H1 (cell line): ENCODE data around the gene PROSER2. TPM values are rescaled to one million over a fixed set of nuclear protein-coding genes. Genes with fewer than 3 reads are reported as not detected.

Experiments used
- CTCF ChIA-PET: fragments of 300-600 bp; sonication (Branson Sonifier 250); formaldehyde crosslinking; loops from one replicate; lab custom pipeline; 2021; ENCODE audit not compliant: partially characterized antibody; lab: Charles Lee
- POLR2A ChIA-PET: fragments of 300-600 bp; sonication (Branson Sonifier 250); formaldehyde crosslinking; loops from one replicate; lab custom pipeline; 2021; ENCODE audit warnings: inconsistent platforms; ENCODE audit not compliant: partially characterized antibody; lab: Charles Lee
- DNase-seq, 2 experiments: peaks; one replicate each; pipeline versions ENCODE4 v3.0.0 to v3.0.0-alpha.2; 2010 to 2022; ENCODE audit warnings: low spot score in 2 of 2, low read depth in 1 of 2, mixed read lengths in 1 of 2
- FAIRE-seq: peaks from 2 replicates; lab custom pipeline; 2011; peaks lifted over from hg19 to GRCh38; lab: Jason Lieb, UNC
- H2AFZ ChIP-seq: 2 replicates; pipeline ENCODE4 v1.8.1; 2012; ENCODE audit warnings: low read length, inconsistent platforms
- H2AK5ac ChIP-seq: 2 replicates; pipeline ENCODE4 v1.6.1; 2013; ENCODE audit warnings: low read depth, low read length
- H2BK120ac ChIP-seq: replicated peaks from 2 replicates; pipeline ENCODE3; 2013; ENCODE audit warnings: low read depth, low read length, inconsistent platforms
- H2BK12ac ChIP-seq: 2 replicates; pipeline ENCODE4 v1.6.1; 2013; ENCODE audit warnings: low read depth, low read length
- H2BK15ac ChIP-seq: 2 replicates; pipeline ENCODE4 v1.6.1; 2013; ENCODE audit warnings: low read length
- H2BK20ac ChIP-seq: 2 replicates; pipeline ENCODE4 v1.6.1; 2013; ENCODE audit warnings: low read length
- H2BK5ac ChIP-seq: 2 replicates; pipeline ENCODE4 v1.6.1; 2013; ENCODE audit warnings: low read depth, low read length
- H3K14ac ChIP-seq: 2 replicates; pipeline ENCODE4 v1.6.1; 2013; ENCODE audit warnings: inconsistent platforms; ENCODE audit not compliant: insufficient read length
- H3K18ac ChIP-seq: 2 replicates; pipeline ENCODE4 v1.6.1; 2013; ENCODE audit warnings: low read length; ENCODE audit errors: extremely low read depth
- H3K23ac ChIP-seq: 2 replicates; pipeline ENCODE4 v1.6.1; 2013; ENCODE audit warnings: inconsistent platforms; ENCODE audit not compliant: insufficient read length
- H3K23me2 ChIP-seq: 2 replicates; pipeline ENCODE4 v1.6.1; 2013; ENCODE audit warnings: low read depth, low read length
- H3K27ac ChIP-seq: 2 replicates; pipeline ENCODE4 v1.6.1; 2011; ENCODE audit warnings: low read depth, low read length, inconsistent platforms
- H3K27me3 ChIP-seq, 4 experiments: replicated peaks in 1 of 4; 1 replicate in 1 of 4; 2 replicates in 3 of 4; pipeline versions ENCODE4 v1.6.1 to v1.8.1; 2011 to 2013; ENCODE audit warnings: low read length in 3 of 4, mild to moderate bottlenecking in 3 of 4, inconsistent platforms in 2 of 4, mixed read lengths in 2 of 4, moderate library complexity in 1 of 4; ENCODE audit not compliant: control insufficient read depth in 3 of 4, insufficient read depth in 3 of 4; ENCODE audit errors: extremely low read depth in 1 of 4
- H3K36me3 ChIP-seq, 4 experiments: 2 replicates each; pipeline versions ENCODE4 v1.6.1 to v1.8.1; 2011 to 2013; ENCODE audit warnings: mild to moderate bottlenecking in 4 of 4, low read length in 3 of 4, moderate library complexity in 2 of 4, control low read depth in 1 of 4, inconsistent platforms in 1 of 4; ENCODE audit not compliant: insufficient read depth in 4 of 4, control insufficient read depth in 2 of 4
- H3K4ac ChIP-seq: replicated peaks from 2 replicates; pipeline ENCODE3; 2013; ENCODE audit warnings: low read length, low read depth, mixed read lengths, inconsistent platforms; ENCODE audit not compliant: insufficient read length
- H3K4me1 ChIP-seq, 4 experiments: replicated peaks in 1 of 4; 1 replicate in 1 of 4; 2 replicates in 3 of 4; pipeline versions ENCODE4 v1.6.1 to v1.8.1; 2011 to 2013; ENCODE audit warnings: low read length in 3 of 4, inconsistent platforms in 2 of 4, mixed read lengths in 1 of 4; ENCODE audit not compliant: insufficient read depth in 4 of 4, control insufficient read depth in 3 of 4
- H3K4me2 ChIP-seq, 2 experiments: 2 replicates each; pipeline versions ENCODE4 v1.6.1 to v1.8.1; 2011 to 2013; ENCODE audit warnings: low read depth in 2 of 2, low read length in 2 of 2, control low read depth in 1 of 2, inconsistent platforms in 1 of 2, mild to moderate bottlenecking in 1 of 2; ENCODE audit not compliant: insufficient read depth in 1 of 2
- H3K4me3 ChIP-seq, 4 experiments: fragments of 200-600, 300-600 bp in 1 of 4; sonication (generic), shearing (Covaris generic), sonication (Bioruptor Twin) in 1 of 4; 2 replicates each; pipeline versions ENCODE4 v1.5.1 to v1.8.1; 2011 to 2016; ENCODE audit warnings: low read length in 4 of 4, low read depth in 3 of 4, control low read depth in 2 of 4, inconsistent platforms in 2 of 4, mild to moderate bottlenecking in 2 of 4, mixed read lengths in 1 of 4, moderate library complexity in 1 of 4; ENCODE audit not compliant: insufficient read depth in 2 of 4; ENCODE audit errors: extremely low read depth in 1 of 4
- H3K56ac ChIP-seq: replicated peaks from 2 replicates; pipeline ENCODE3; 2013; ENCODE audit warnings: low read depth, mild to moderate bottlenecking, mixed read lengths, low read length, inconsistent platforms; ENCODE audit not compliant: insufficient read length
- H3K79me1 ChIP-seq: 2 replicates; pipeline ENCODE4 v1.6.1; 2013; ENCODE audit warnings: low read depth, low read length, control low read depth
- H3K79me2 ChIP-seq, 2 experiments: 2 replicates each; pipeline versions ENCODE4 v1.6.1 to v1.8.1; 2012 to 2013; ENCODE audit warnings: low read length in 2 of 2, mild to moderate bottlenecking in 2 of 2, inconsistent platforms in 1 of 2; ENCODE audit not compliant: insufficient read depth in 2 of 2, control insufficient read depth in 1 of 2
- H3K9ac ChIP-seq, 4 experiments: replicated peaks in 1 of 4; 1 replicate in 1 of 4; 2 replicates in 3 of 4; pipeline versions ENCODE4 v1.6.1 to v1.8.1; 2011 to 2013; ENCODE audit warnings: low read depth in 3 of 4, low read length in 3 of 4, control low read depth in 2 of 4, mild to moderate bottlenecking in 2 of 4, moderate library complexity in 2 of 4, inconsistent platforms in 1 of 4; ENCODE audit errors: extremely low read depth in 1 of 4
- H3K9me3 ChIP-seq, 2 experiments: 2 replicates each; pipeline versions ENCODE4 v1.6.1 to v1.8.1; 2012 to 2013; ENCODE audit warnings: mild to moderate bottlenecking in 2 of 2, moderate library complexity in 2 of 2, control low read depth in 1 of 2, inconsistent platforms in 1 of 2, low read depth in 1 of 2, low read length in 1 of 2, mixed read lengths in 1 of 2; ENCODE audit not compliant: insufficient read depth in 2 of 2
- H4K20me1 ChIP-seq, 2 experiments: replicated peaks in 1 of 2; 2 replicates each; pipeline versions ENCODE3 to v1.8.1; 2011 to 2013; ENCODE audit warnings: inconsistent platforms in 2 of 2, low read length in 2 of 2, mild to moderate bottlenecking in 1 of 2; ENCODE audit not compliant: insufficient read depth in 2 of 2, control insufficient read depth in 1 of 2
- H4K5ac ChIP-seq: 2 replicates; pipeline ENCODE4 v1.6.1; 2013; ENCODE audit warnings: low read length, low read depth, mixed read lengths, inconsistent platforms; ENCODE audit not compliant: insufficient read length
- H4K8ac ChIP-seq: 2 replicates; pipeline ENCODE4 v1.8.0; 2013; ENCODE audit warnings: mild to moderate bottlenecking, moderate library complexity, low read length, inconsistent platforms; ENCODE audit not compliant: insufficient read depth; ENCODE audit errors: extremely low read depth
- H4K91ac ChIP-seq: replicated peaks from 2 replicates; pipeline ENCODE3; 2013; ENCODE audit warnings: low read length, mixed read lengths, inconsistent platforms; ENCODE audit not compliant: insufficient read length
- ASH2L ChIP-seq: fragments of 200-600, 300-600 bp; sonication (generic); IDR thresholded peaks from one replicate; pipeline ENCODE4 v1.7.1; 2017; ENCODE audit warnings: low read length
- BCL11A ChIP-seq, 2 experiments: IDR thresholded peaks; one replicate each; pipeline ENCODE4 v1.6.1; 2011; ENCODE audit warnings: low read depth in 2 of 2, low read length in 2 of 2, mild to moderate bottlenecking in 2 of 2
- CTBP2 ChIP-seq: IDR thresholded peaks from 2 replicates; pipeline ENCODE4 v1.7.0; 2011; ENCODE audit warnings: borderline replicate concordance, mild to moderate bottlenecking, moderate library complexity, mixed read lengths, low read length; ENCODE audit not compliant: insufficient read depth, insufficient read length
- E2F6 ChIP-seq: IDR thresholded peaks from 2 replicates; pipeline ENCODE4 v1.6.1; 2012; ENCODE audit warnings: inconsistent platforms
- FOSL1 ChIP-seq: IDR thresholded peaks from 2 replicates; pipeline ENCODE4 v1.6.1; 2011; ENCODE audit warnings: mild to moderate bottlenecking, low read depth, low read length, moderate library complexity; ENCODE audit not compliant: insufficient read depth
- GABPA ChIP-seq: IDR thresholded peaks from 2 replicates; pipeline ENCODE4 v1.6.1; 2011; ENCODE audit warnings: mild to moderate bottlenecking, low read length, moderate library complexity, borderline replicate concordance; ENCODE audit not compliant: insufficient read depth
- HDAC2 ChIP-seq, 2 experiments: fragments of 300-600 bp in 1 of 2; sonication (generic) in 1 of 2; IDR thresholded peaks; 2 replicates each; pipeline ENCODE4 v1.6.1; 2011 to 2012; ENCODE audit warnings: low read depth in 2 of 2, low read length in 2 of 2, mild to moderate bottlenecking in 2 of 2, moderate library complexity in 2 of 2, borderline replicate concordance in 1 of 2, inconsistent platforms in 1 of 2
- PHF8 ChIP-seq: fragments of 200-600 bp; sonication (generic); conservative IDR thresholded peaks from 2 replicates; pipeline ENCODE4 v1.7.1; 2012; ENCODE audit warnings: low read depth, mild to moderate bottlenecking, inconsistent platforms, low read length, moderate library complexity
- RFX5 ChIP-seq: IDR thresholded peaks from 2 replicates; pipeline ENCODE4 v1.6.1; 2011; ENCODE audit warnings: low read depth, low read length, improper control_type of control experiment, borderline replicate concordance
- SAP30 ChIP-seq: fragments of 300-600 bp; sonication (generic); IDR thresholded peaks from 2 replicates; pipeline ENCODE4 v1.7.1; 2012; ENCODE audit warnings: low read length, moderate library complexity, mild to moderate bottlenecking, inconsistent platforms; ENCODE audit not compliant: insufficient read depth, insufficient replicate concordance
- WGBS, 2 experiments: shearing (Covaris generic) in 1 of 2; methylation state at CpG; one replicate each; pipeline versions ENCODE4 v1.1.6 to v1.1.7; 2013 to 2015; ENCODE audit warnings: low lambda C conversion rate in 2 of 2, mixed read lengths in 2 of 2, inconsistent platforms in 1 of 2, low coverage in 1 of 2, missing lambda C conversion rate in 1 of 2; ENCODE audit not compliant: insufficient replicate concordance in 2 of 2, insufficient coverage in 1 of 2, insufficient read length in 1 of 2; ENCODE audit errors: extremely low coverage in 1 of 2, missing lambda C conversion rate in 1 of 2; 5-methylcytosine and 5-hydroxymethylcytosine counted together
- polyA plus RNA-seq, 7 experiments: library from polyadenylated mRNA; depleted of rRNA in 3 of 7; stranded (reverse) in 5 of 7; unstranded in 2 of 7; fragments of >200 nt in 5 of 7; fragments of 200-250 nt in 2 of 7; gene quantifications; 1 replicate in 5 of 7; 2 replicates in 1 of 7; 4 replicates in 1 of 7; pipeline versions ENCODE4 v1.2.1 to v1.2.3, GENCODE V29; 2011 to 2013; ENCODE audit warnings: missing spikeins in 2 of 7, mixed read lengths in 2 of 7
- total RNA-seq: library from RNA; stranded (reverse); fragmentation: NEBNext Ultra II Directional; extraction: Animal tissue kit (Norgen Biotek cat#: 25700); gene quantifications from 2 replicates; pipeline ENCODE4 v1.2.1, GENCODE V29; 2021

PROSER2 gene
- total and polyA plus RNA-seq, 2 of the 8 experiments (the other 6 are each of a cell fraction or from before 2014, with no cell fraction given) = 3.9 to 13.7 TPM

- Histone ChIP-seq H3K79me2 (no peaks in the 10 kb centered on the region), H3K23me2 (no peaks in the 10 kb centered on the region), H3K36me3 (no peaks in the 10 kb centered on the region; a peak in 1 of 8 replicates), H3K79me1 (no peaks in the 10 kb centered on the region), H3K27me3 (no peaks in the 10 kb centered on the region), H3K18ac (no peak overlapping the region), H3K23ac (no peak overlapping the region), H2BK15ac (no peak overlapping the region), H3K14ac (no peak overlapping the region), H2BK12ac (no peak overlapping the region), H3K4me2 (peak overlapping the region; percentile 48 to 62), H4K20me1 (no peaks in the 10 kb centered on the region), H2BK120ac (no peak overlapping the region), H3K9ac (no peak overlapping the region), H3K4me1 (peaks cover 0 to 12% (median 5%) of the 10 kb centered on the region in 4 experiments; a peak in 6 of 7 replicates), H2BK5ac (no peak overlapping the region), H3K4me3 (peak overlapping the region in 2 of 4 experiments; percentile 17 to 45; a peak in 4 of 8 replicates), H4K91ac (no peak overlapping the region), H2AFZ (no peak overlapping the region), H4K5ac (no peak overlapping the region), H2AK5ac (no peak overlapping the region), H3K56ac (no peak overlapping the region), H3K27ac (no peak overlapping the region), H2BK20ac (no peak overlapping the region), H3K9me3 (no peaks in the 10 kb centered on the region), H4K8ac (peak overlapping the region; percentile 88; the same call in 1 of the 2 replicates), H3K4ac (no peak overlapping the region)
- DNase-seq = peak in 1 of 2 experiments; percentile 67
- WGBS, 2 experiments = 47% methylated on average over 43 of the region's 78 CpGs; no CpG with 5 or more reads in 1 of the 2 experiments
- no peak for FAIRE-seq
- CTCF ChIA-PET = interaction anchor here (0.7 to 0.9 kb wide), 2 partner anchors 17 to 43 kb away, joined by 3 read pairs; no protein-coding TSS in a partner anchor
- POLR2A ChIA-PET = interaction anchor here (0.5 to 1.1 kb wide), 3 partner anchors 9 to 88 kb away, joined by 3 to 4 read pairs (median 3); no protein-coding TSS in a partner anchor
- peak; percentile 32; the same call in 1 of the 2 replicates for TF ChIP-seq E2F6
- TF ChIP-seq PHF8 = no peak
- peak; percentile 18 for TF ChIP-seq ASH2L
- TF ChIP-seq FOSL1 = no peak
- no peak for TF ChIP-seq SAP30
- TF ChIP-seq RFX5 = no peak
- no peak for TF ChIP-seq GABPA
- no peak for TF ChIP-seq HDAC2 (IDR thresholded peaks at IDR 0.05; ENCODE audit: borderline replicate concordance in 1 of 2, low read depth in 2 of 2, low read length in 2 of 2)
- TF ChIP-seq CTBP2 = no peak
- no peak for TF ChIP-seq BCL11A (IDR thresholded peaks at IDR 0.05; ENCODE audit: low read depth in 2 of 2, low read length in 2 of 2)
These were observed 46.7 kb downstream of the PROSER2 start for GRCh38 chr10:11869743-11870460.
